Measurements from ENCODE around the gene HEXB.

HEXB gene

DNA sequence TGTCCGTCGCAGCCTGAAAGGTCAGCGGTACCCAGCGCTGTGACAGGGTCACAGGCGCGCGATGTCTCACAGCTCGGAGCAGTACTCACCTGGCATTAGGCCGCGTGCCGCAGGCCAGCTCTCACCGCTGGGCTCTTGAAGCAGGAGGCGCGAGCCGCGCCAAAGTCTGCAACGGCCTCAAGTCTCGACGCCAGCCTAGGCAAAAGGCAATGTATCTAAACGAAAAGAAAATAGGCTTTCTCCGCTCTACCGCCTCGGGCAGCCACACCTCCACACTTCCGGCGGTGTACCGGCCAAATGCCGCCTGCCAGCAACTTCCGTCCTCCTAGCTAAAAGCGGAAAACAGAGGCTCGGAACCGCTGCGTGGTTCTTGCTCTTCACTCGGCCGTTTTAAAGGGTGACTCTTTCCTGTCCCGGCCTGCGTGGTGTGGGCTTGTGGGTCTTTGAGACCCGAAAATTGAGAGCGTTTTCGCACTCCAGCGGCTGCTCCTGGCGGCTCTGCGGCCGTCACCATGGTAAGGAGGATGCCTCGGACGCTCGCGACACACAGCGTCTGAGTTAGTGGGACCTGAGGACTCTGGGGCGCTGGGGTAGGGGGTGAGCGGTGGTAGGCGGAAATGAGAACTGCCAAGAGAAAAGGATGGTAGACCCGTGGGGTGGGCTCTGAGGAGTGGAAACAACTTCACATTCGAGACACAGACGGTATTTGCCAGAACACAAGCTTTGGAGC, 82.0 kb downstream of the HEXB start, which contains the start of the genes GFM2 and NSA2 (continued):
- TF ChIP-seq, protein P1, sequence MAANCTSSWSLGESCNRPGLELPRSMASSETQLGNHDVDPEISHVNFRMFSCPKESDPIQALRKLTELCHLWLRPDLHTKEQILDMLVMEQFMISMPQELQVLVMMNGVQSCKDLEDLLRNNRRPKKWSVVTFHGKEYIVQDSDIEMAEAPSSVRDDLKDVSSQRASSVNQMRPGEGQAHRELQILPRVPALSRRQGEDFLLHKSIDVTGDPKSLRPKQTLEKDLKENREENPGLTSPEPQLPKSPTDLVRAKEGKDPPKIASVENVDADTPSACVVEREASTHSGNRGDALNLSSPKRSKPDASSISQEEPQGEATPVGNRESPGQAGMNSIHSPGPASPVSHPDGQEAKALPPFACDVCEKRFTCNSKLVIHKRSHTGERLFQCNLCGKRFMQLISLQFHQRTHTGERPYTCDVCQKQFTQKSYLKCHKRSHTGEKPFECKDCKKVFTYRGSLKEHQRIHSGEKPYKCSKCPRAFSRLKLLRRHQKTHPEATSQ (tag by site-specific recombination; IDR thresholded peaks at IDR 0.05): peak; percentile 85
- TF ChIP-seq PRDM1 (tag by site-specific recombination; IDR thresholded peaks at IDR 0.05) (peak; percentile 77), ZNF521 (tag by site-specific recombination; IDR thresholded peaks at IDR 0.05) (no peak), ZNF473 (tag by site-specific recombination; IDR thresholded peaks at IDR 0.05) (no peak), ZNF10 (tag by site-specific recombination; IDR thresholded peaks at IDR 0.05) (0 out of 2 replicates have a peak, but pooled peaks have one; percentile 25), ZNF585B (tag by site-specific recombination; IDR thresholded peaks at IDR 0.05) (no peak), ZNF529 (tag by site-specific recombination; IDR thresholded peaks at IDR 0.05; ENCODE audit: insufficient replicate concordance) (no peak), ZNF670 (tag by site-specific recombination; IDR thresholded peaks at IDR 0.05; ENCODE audit: low read depth) (no peak), ZNF324 (tag by site-specific recombination; IDR thresholded peaks at IDR 0.05) (peak; percentile 97), TRIM28 (IDR thresholded peaks at IDR 0.05; ENCODE audit: borderline replicate concordance, low read length) (peak; percentile 71; the same call in 1 of the 2 replicates), ZNF768 (tag by site-specific recombination; IDR thresholded peaks at IDR 0.05) (no peak), ZNF626 (tag by site-specific recombination; IDR thresholded peaks at IDR 0.05) (peak; percentile 75; the same call in 1 of the 2 replicates), ZFP69B (tag by site-specific recombination; IDR thresholded peaks at IDR 0.05) (peak; percentile 84), ZNF366 (tag by site-specific recombination; conservative IDR thresholded peaks at IDR 0.05) (no peak; the same call in 1 of the 2 replicates), ZNF19 (tag by site-specific recombination; IDR thresholded peaks at IDR 0.05; ENCODE audit: low read depth) (no peak), ZNF433 (tag by site-specific recombination; IDR thresholded peaks at IDR 0.05; ENCODE audit: low read depth) (no peak), BCL11B (tag by site-specific recombination; IDR thresholded peaks at IDR 0.05; ENCODE audit: low read depth) (no peak), ZNF354C (tag by site-specific recombination; IDR thresholded peaks at IDR 0.05; ENCODE audit: borderline replicate concordance, low read depth) (no peak), ZNF747 (tag by site-specific recombination; IDR thresholded peaks at IDR 0.05) (no peak), ZNF600 (tag by site-specific recombination; IDR thresholded peaks at IDR 0.05) (peak; percentile 25; the same call in 1 of the 2 replicates), ZNF623 (tag by site-specific recombination; IDR thresholded peaks at IDR 0.05) (0 out of 2 replicates have a peak, but pooled peaks have one; percentile 11), ZNF555 (tag by site-specific recombination; conservative IDR thresholded peaks at IDR 0.05) (no peak), ZNF266 (tag by site-specific recombination; IDR thresholded peaks at IDR 0.05; ENCODE audit: low read depth) (no peak), ZNF571 (tag by site-specific recombination; IDR thresholded peaks at IDR 0.05) (no peak), ZNF394 (tag by site-specific recombination; IDR thresholded peaks at IDR 0.05; ENCODE audit: borderline replicate concordance) (peak; percentile 78), ZBTB48 (tag by site-specific recombination; IDR thresholded peaks at IDR 0.05) (peak; percentile 7; the same call in 1 of the 2 replicates), ZXDB (tag by site-specific recombination; IDR thresholded peaks at IDR 0.05) (peak; percentile 95), ZNF510 (tag by site-specific recombination; IDR thresholded peaks at IDR 0.05; ENCODE audit: insufficient replicate concordance) (peak; percentile 9), YY2 (tag by site-specific recombination; IDR thresholded peaks at IDR 0.05) (peak; percentile 83)
- TF ChIP-seq, protein P2, sequence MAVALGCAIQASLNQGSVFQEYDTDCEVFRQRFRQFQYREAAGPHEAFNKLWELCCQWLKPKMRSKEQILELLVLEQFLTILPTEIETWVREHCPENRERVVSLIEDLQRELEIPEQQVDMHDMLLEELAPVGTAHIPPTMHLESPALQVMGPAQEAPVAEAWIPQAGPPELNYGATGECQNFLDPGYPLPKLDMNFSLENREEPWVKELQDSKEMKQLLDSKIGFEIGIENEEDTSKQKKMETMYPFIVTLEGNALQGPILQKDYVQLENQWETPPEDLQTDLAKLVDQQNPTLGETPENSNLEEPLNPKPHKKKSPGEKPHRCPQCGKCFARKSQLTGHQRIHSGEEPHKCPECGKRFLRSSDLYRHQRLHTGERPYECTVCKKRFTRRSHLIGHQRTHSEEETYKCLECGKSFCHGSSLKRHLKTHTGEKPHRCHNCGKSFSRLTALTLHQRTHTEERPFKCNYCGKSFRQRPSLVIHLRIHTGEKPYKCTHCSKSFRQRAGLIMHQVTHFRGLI (tag by site-specific recombination; IDR thresholded peaks at IDR 0.05): peak; percentile 80; the same call in 1 of the 2 replicates
- TF ChIP-seq, protein P3, sequence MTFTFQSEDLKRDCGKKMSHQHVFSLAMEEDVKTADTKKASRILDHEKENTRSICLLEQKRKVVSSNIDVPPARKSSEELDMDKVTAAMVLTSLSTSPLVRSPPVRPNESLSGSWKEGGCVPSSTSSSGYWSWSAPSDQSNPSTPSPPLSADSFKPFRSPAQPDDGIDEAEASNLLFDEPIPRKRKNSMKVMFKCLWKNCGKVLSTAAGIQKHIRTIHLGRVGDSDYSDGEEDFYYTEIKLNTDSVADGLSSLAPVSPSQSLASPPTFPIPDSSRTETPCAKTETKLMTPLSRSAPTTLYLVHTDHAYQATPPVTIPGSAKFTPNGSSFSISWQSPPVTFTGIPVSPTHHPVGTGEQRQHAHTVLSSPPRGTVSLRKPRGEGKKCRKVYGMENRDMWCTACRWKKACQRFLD (tag by site-specific recombination; IDR thresholded peaks at IDR 0.05): no peak
- TF ChIP-seq, protein P4, sequence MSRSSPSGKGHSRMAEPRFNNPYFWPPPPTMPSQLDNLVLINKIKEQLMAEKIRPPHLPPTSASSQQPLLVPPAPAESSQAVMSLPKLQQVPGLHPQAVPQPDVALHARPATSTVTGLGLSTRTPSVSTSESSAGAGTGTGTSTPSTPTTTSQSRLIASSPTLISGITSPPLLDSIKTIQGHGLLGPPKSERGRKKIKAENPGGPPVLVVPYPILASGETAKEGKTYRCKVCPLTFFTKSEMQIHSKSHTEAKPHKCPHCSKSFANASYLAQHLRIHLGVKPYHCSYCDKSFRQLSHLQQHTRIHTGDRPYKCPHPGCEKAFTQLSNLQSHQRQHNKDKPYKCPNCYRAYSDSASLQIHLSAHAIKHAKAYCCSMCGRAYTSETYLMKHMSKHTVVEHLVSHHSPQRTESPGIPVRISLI (tag by site-specific recombination; IDR thresholded peaks at IDR 0.05): no peak
- TF ChIP-seq, protein P5, sequence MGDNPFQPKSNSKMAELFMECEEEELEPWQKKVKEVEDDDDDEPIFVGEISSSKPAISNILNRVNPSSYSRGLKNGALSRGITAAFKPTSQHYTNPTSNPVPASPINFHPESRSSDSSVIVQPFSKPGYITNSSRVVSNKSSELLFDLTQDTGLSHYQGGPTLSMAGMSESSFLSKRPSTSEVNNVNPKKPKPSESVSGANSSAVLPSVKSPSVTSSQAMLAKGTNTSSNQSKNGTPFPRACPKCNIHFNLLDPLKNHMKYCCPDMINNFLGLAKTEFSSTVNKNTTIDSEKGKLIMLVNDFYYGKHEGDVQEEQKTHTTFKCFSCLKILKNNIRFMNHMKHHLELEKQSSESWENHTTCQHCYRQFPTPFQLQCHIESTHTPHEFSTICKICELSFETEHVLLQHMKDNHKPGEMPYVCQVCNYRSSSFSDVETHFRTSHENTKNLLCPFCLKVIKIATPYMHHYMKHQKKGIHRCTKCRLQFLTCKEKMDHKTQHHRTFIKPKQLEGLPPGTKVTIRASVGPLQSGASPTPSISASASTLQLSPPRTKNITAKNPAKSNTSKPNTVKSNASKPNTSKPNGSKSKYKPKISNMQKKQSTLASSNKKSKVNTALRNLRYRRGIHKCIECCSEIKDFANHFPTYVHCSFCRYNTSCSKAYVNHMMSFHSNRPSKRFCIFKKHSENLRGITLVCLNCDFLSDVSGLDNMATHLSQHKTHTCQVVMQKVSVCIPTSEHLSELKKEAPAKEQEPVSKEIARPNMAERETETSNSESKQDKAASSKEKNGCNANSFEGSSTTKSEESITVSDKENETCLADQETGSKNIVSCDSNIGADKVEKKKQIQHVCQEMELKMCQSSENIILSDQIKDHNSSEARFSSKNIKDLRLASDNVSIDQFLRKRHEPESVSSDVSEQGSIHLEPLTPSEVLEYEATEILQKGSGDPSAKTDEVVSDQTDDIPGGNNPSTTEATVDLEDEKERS (tag by site-specific recombination; IDR thresholded peaks at IDR 0.05): peak; percentile 57; the same call in 1 of the 2 replicates
